NT2/D1 (cell line): ENCODE measurements around the gene HIP1R.

Source experiments
- YY1 ChIP-seq: IDR thresholded peaks from 2 replicates; pipeline ENCODE4 v1.6.1; 2011; ENCODE audit not compliant: insufficient read length, insufficient read depth
- ZNF274 ChIP-seq: IDR thresholded peaks from 2 replicates; pipeline ENCODE4 v1.6.1; 2011; ENCODE audit warnings: mild to moderate bottlenecking, low read depth, low read length

- TF ChIP-seq ZNF274 (no peak), YY1 (no peak)
Observed at GRCh38 chr12:122823429-122823828, 11.8 kb upstream of the HIP1R start.
